ENCODE results near the gene ZC3H10. TPM values are rescaled to one million over a fixed set of nuclear protein-coding genes. Genes with fewer than 3 reads are reported as not detected.

Gene ZC3H10
- total RNA-seq, 1 donor from 2014 or later = 4.1 TPM

GRCh38 chr12:56097738-56098137 is 20.3 kb upstream of the ZC3H10 start:
- H3K27ac Mint-ChIP-seq (ENCODE audit: unreplicated experiment) = no peak overlapping the region
- Histone ChIP-seq H3K36me3 (ENCODE audit: insufficient read depth, low read length) (no peaks in the 10 kb centered on the region), H3K27ac (ENCODE audit: low read depth, low read length) (no peak overlapping the region), H2AFZ (ENCODE audit: low read depth, low read length) (no peak overlapping the region), H3K4me2 (ENCODE audit: low read length) (no peak overlapping the region), H3K4me1 (ENCODE audit: insufficient read depth, low read length) (no peaks in the 10 kb centered on the region), H3K79me2 (ENCODE audit: insufficient read depth, low read length) (no peaks in the 10 kb centered on the region), H3K27me3 (ENCODE audit: insufficient read depth, low read length) (peaks cover 19% of the 10 kb centered on the region), H4K20me1 (ENCODE audit: insufficient read depth, low read length) (no peaks in the 10 kb centered on the region), H3K9ac (ENCODE audit: low read length) (no peak overlapping the region), H3K4me3 (ENCODE audit: insufficient read depth, low read depth, low read length) (no peak overlapping the region), H3K9me3 (ENCODE audit: insufficient read depth, low read depth, low read length) (peaks cover 3% of the 10 kb centered on the region)
- no peak overlapping the region for H3K4me3 Mint-ChIP-seq (ENCODE audit: unreplicated experiment)
- TF ChIP-seq EZH2 (IDR thresholded peaks at IDR 0.05; ENCODE audit: insufficient read depth, low read length) (no peak), CTCF (IDR thresholded peaks at IDR 0.05; ENCODE audit: insufficient read depth, low read depth, low read length) (no peak)
- peaks cover 11% of the 10 kb centered on the region for H3K27me3 Mint-ChIP-seq (ENCODE audit: low read depth, unreplicated experiment)
- no peaks in the 10 kb centered on the region for H3K4me1 Mint-ChIP-seq (ENCODE audit: low read depth, unreplicated experiment)
- peaks cover 4% of the 10 kb centered on the region for H3K36me3 Mint-ChIP-seq (ENCODE audit: low read depth, unreplicated experiment)
- no peak for FAIRE-seq
- peaks cover 1% of the 10 kb centered on the region for H3K9me3 Mint-ChIP-seq (ENCODE audit: unreplicated experiment)
- DNase-seq (ENCODE audit: low read depth) = no peak

- Histone ChIP-seq H3K4me1 (ENCODE audit: insufficient read depth, low read length) (no peaks in the 10 kb centered on the region), H2AFZ (ENCODE audit: low read depth, low read length) (no peak overlapping the region), H4K20me1 (ENCODE audit: insufficient read depth, low read length) (no peaks in the 10 kb centered on the region), H3K4me3 (ENCODE audit: insufficient read depth, low read depth, low read length) (no peak overlapping the region), H3K4me2 (ENCODE audit: low read length) (no peak overlapping the region), H3K27ac (ENCODE audit: low read depth, low read length) (no peak overlapping the region), H3K27me3 (ENCODE audit: insufficient read depth, low read length) (peaks cover 19% of the 10 kb centered on the region), H3K36me3 (ENCODE audit: insufficient read depth, low read length) (no peaks in the 10 kb centered on the region), H3K9ac (ENCODE audit: low read length) (no peak overlapping the region), H3K9me3 (ENCODE audit: insufficient read depth, low read depth, low read length) (no peaks in the 10 kb centered on the region), H3K79me2 (ENCODE audit: insufficient read depth, low read length) (no peaks in the 10 kb centered on the region)
- no peaks in the 10 kb centered on the region for H3K9me3 Mint-ChIP-seq (ENCODE audit: unreplicated experiment)
- H3K27me3 Mint-ChIP-seq (ENCODE audit: low read depth, unreplicated experiment) = peaks cover 8% of the 10 kb centered on the region
- H3K27ac Mint-ChIP-seq (ENCODE audit: unreplicated experiment) = no peak overlapping the region
- peaks cover 1% of the 10 kb centered on the region for H3K4me1 Mint-ChIP-seq (ENCODE audit: low read depth, unreplicated experiment)
- peaks cover 4% of the 10 kb centered on the region for H3K36me3 Mint-ChIP-seq (ENCODE audit: low read depth, unreplicated experiment)
- FAIRE-seq (no peak), DNase-seq (ENCODE audit: low read depth) (no peak)
- H3K4me3 Mint-ChIP-seq (ENCODE audit: unreplicated experiment) = no peak overlapping the region
- TF ChIP-seq EZH2 (IDR thresholded peaks at IDR 0.05; ENCODE audit: insufficient read depth, low read length) = no peak
- no peak for TF ChIP-seq CTCF (IDR thresholded peaks at IDR 0.05; ENCODE audit: insufficient read depth, low read depth, low read length)
Measured at GRCh38 chr12:56098592-56098991, 19.5 kb upstream of the ZC3H10 start.

GRCh38 chr12:56099787-56100186 is 18.3 kb upstream of the ZC3H10 start:
- H3K4me3 Mint-ChIP-seq (ENCODE audit: unreplicated experiment) = no peak overlapping the region
- H4K20me1 ChIP-seq (ENCODE audit: insufficient read depth, low read length) = no peaks in the 10 kb centered on the region
- H3K79me2 ChIP-seq (ENCODE audit: insufficient read depth, low read length) = peaks cover 5% of the 10 kb centered on the region
- no peak for FAIRE-seq
- H3K36me3 ChIP-seq (ENCODE audit: insufficient read depth, low read length) = no peaks in the 10 kb centered on the region
- no peaks in the 10 kb centered on the region for H3K9me3 ChIP-seq (ENCODE audit: insufficient read depth, low read depth, low read length)
- H3K4me2 ChIP-seq (ENCODE audit: low read length) = no peak overlapping the region
- no peak for DNase-seq (ENCODE audit: low read depth)
- H3K9ac ChIP-seq (ENCODE audit: low read length) = no peak overlapping the region
- peaks cover 4% of the 10 kb centered on the region for H3K36me3 Mint-ChIP-seq (ENCODE audit: low read depth, unreplicated experiment)
- no peak overlapping the region for H3K27ac ChIP-seq (ENCODE audit: low read depth, low read length)
- peaks cover 4% of the 10 kb centered on the region for H3K4me1 Mint-ChIP-seq (ENCODE audit: low read depth, unreplicated experiment)
- H3K4me3 ChIP-seq (ENCODE audit: insufficient read depth, low read depth, low read length) = no peak overlapping the region
- H3K9me3 Mint-ChIP-seq (ENCODE audit: unreplicated experiment) = no peaks in the 10 kb centered on the region
- no peak for TF ChIP-seq CTCF (IDR thresholded peaks at IDR 0.05; ENCODE audit: insufficient read depth, low read depth, low read length)
- no peak for TF ChIP-seq EZH2 (IDR thresholded peaks at IDR 0.05; ENCODE audit: insufficient read depth, low read length)
- H2AFZ ChIP-seq (ENCODE audit: low read depth, low read length) = no peak overlapping the region
- H3K27me3 Mint-ChIP-seq (ENCODE audit: low read depth, unreplicated experiment) = peaks cover 8% of the 10 kb centered on the region
- peaks cover 19% of the 10 kb centered on the region for H3K27me3 ChIP-seq (ENCODE audit: insufficient read depth, low read length)
- H3K4me1 ChIP-seq (ENCODE audit: insufficient read depth, low read length) = no peaks in the 10 kb centered on the region
- H3K27ac Mint-ChIP-seq (ENCODE audit: unreplicated experiment) = no peak overlapping the region
